Measurements from ENCODE around the gene WDR54. TPM values are rescaled to one million over a fixed set of nuclear protein-coding genes. Genes with fewer than 3 reads are reported as not detected.

The WDR54 gene
- total and polyA plus RNA-seq, 10 of the 15 experiments (the other 5 are each of a cell fraction or from before 2014, with no cell fraction given): 38.2 to 116 (median 89.1) TPM

DNA sequence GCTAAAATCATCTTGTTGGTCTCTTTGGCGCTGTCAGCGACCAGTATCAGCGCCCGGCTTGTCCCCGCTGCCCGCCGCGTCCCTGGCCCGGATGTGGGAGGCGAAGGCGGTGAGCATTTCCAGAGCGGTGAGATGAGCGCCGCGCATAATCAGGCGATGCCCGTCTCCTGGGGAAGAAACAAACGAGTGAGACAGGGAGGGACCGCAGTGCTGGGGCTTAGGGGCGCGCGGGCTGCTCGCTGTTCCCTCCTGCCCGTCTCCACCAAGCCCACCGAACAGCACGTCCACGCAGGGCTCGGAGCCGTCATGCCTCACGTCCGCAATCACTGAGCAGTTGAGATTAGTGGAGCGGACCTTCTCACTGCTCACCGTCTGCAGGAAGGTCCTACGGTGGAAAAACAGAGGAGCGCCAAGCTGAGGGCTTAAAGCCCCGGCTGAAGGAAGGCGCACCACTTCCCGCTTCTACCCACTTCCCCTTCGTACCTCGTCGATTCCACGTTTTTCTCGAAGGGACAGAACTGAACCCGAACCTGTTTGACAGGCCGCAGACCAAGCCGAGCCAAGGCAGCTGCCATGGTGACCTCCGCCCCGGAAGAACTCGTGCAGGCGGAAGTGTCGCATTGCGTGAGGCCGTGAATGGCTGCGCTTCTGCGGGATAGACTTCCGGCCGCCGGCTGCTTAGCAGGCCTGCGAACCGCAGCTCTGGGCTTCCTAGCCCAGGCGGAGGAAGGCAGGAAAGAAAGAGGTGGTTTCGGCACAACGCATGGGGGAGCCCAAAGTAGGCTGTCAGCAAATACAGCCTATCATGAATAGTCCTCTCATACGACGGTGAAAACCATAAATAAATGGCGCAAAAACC lies 50.8 kb downstream of the WDR54 start, which contains the start of gene MRPL53 (continued):
- TF ChIP-seq MEF2A (IDR thresholded peaks at IDR 0.05; ENCODE audit: insufficient read depth, low read depth, low read length) (peak; percentile 61; the same call in 1 of the 2 replicates), RFX5 (IDR thresholded peaks at IDR 0.05; ENCODE audit: low read depth, low read length) (0 out of 2 replicates have a peak, but pooled peaks have one; percentile 24), CBX5 (IDR thresholded peaks at IDR 0.05; ENCODE audit: low read depth) (peak; percentile 79; the same call in 1 of the 2 replicates), HDGF (IDR thresholded peaks at IDR 0.05) (peak; percentile 71; the same call in 1 of the 2 replicates), WRNIP1 (IDR thresholded peaks at IDR 0.05; ENCODE audit: borderline replicate concordance, low read depth, low read length) (0 out of 2 replicates have a peak, but pooled peaks have one; percentile 54), BACH1 (IDR thresholded peaks at IDR 0.05; ENCODE audit: borderline replicate concordance) (no peak; the same call in none of the 2 replicates), NRF1 (conservative IDR thresholded peaks at IDR 0.05; ENCODE audit: low read depth, low read length) (no peak), ESRRA (IDR thresholded peaks at IDR 0.05; ENCODE audit: low read length) (no peak), MYB (IDR thresholded peaks at IDR 0.05; ENCODE audit: borderline replicate concordance, low read depth, low read length) (no peak), ATF7 (IDR thresholded peaks at IDR 0.05; ENCODE audit: low read depth) (peak; percentile 34; the same call in 1 of the 2 replicates), TCF12 (IDR thresholded peaks at IDR 0.05; ENCODE audit: low read depth, low read length) (peak; percentile 88), SP1 (IDR thresholded peaks at IDR 0.05; ENCODE audit: low read depth, low read length) (peak; percentile 35), POLR2AphosphoS5 (IDR thresholded peaks at IDR 0.05; ENCODE audit: low read length) (peak; percentile 96), CEBPB (IDR thresholded peaks at IDR 0.05; ENCODE audit: borderline replicate concordance in 1 of 2, low read depth in 2 of 2, low read length in 2 of 2) (no peak), PAX8 (IDR thresholded peaks at IDR 0.05) (no peak), ZNF217 (IDR thresholded peaks at IDR 0.05) (no peak), SPI1 (IDR thresholded peaks at IDR 0.05; ENCODE audit: borderline replicate concordance, insufficient read depth, low read depth, low read length) (peak; percentile 39), CHD2 (IDR thresholded peaks at IDR 0.05; ENCODE audit: borderline replicate concordance, low read depth, low read length) (peak; percentile 82), CREM (IDR thresholded peaks at IDR 0.05; ENCODE audit: low read depth) (peak; percentile 91), SUZ12 (IDR thresholded peaks at IDR 0.05; ENCODE audit: unreplicated experiment) (no peak), SMAD5 (IDR thresholded peaks at IDR 0.05; ENCODE audit: low read depth) (peak; percentile 96), SREBF2 (IDR thresholded peaks at IDR 0.05; ENCODE audit: low read length) (0 out of 2 replicates have a peak, but pooled peaks have one; percentile 50)
- TF ChIP-seq, protein P1, sequence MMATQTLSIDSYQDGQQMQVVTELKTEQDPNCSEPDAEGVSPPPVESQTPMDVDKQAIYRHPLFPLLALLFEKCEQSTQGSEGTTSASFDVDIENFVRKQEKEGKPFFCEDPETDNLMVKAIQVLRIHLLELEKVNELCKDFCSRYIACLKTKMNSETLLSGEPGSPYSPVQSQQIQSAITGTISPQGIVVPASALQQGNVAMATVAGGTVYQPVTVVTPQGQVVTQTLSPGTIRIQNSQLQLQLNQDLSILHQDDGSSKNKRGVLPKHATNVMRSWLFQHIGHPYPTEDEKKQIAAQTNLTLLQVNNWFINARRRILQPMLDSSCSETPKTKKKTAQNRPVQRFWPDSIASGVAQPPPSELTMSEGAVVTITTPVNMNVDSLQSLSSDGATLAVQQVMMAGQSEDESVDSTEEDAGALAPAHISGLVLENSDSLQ (IDR thresholded peaks at IDR 0.05): peak; percentile 78
- TF ChIP-seq, protein P2, sequence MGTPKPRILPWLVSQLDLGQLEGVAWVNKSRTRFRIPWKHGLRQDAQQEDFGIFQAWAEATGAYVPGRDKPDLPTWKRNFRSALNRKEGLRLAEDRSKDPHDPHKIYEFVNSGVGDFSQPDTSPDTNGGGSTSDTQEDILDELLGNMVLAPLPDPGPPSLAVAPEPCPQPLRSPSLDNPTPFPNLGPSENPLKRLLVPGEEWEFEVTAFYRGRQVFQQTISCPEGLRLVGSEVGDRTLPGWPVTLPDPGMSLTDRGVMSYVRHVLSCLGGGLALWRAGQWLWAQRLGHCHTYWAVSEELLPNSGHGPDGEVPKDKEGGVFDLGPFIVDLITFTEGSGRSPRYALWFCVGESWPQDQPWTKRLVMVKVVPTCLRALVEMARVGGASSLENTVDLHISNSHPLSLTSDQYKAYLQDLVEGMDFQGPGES (IDR thresholded peaks at IDR 0.05): 0 out of 2 replicates have a peak, but pooled peaks have one; percentile 20
- TF ChIP-seq, protein P3, sequence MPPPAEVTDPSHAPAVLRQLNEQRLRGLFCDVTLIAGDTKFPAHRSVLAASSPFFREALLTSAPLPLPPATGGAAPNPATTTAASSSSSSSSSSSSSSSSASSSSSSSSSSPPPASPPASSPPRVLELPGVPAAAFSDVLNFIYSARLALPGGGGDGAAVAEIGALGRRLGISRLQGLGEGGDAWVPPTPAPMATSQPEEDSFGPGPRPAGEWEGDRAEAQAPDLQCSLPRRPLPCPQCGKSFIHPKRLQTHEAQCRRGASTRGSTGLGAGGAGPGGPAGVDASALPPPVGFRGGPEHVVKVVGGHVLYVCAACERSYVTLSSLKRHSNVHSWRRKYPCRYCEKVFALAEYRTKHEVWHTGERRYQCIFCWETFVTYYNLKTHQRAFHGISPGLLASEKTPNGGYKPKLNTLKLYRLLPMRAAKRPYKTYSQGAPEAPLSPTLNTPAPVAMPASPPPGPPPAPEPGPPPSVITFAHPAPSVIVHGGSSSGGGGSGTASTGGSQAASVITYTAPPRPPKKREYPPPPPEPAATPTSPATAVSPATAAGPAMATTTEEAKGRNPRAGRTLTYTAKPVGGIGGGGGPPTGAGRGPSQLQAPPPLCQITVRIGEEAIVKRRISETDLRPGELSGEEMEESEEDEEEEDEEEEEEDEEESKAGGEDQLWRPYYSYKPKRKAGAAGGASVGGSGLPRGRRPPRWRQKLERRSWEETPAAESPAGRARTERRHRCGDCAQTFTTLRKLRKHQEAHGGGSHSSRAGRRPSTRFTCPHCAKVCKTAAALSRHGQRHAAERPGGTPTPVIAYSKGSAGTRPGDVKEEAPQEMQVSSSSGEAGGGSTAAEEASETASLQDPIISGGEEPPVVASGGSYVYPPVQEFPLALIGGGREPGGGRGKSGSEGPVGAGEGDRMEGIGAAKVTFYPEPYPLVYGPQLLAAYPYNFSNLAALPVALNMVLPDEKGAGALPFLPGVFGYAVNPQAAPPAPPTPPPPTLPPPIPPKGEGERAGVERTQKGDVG (CRISPR knock-in tag; IDR thresholded peaks at IDR 0.05): no peak

Data from GM12878 (cell line).